ENCODE data around the gene PRKG1. TPM values are rescaled to one million over a fixed set of nuclear protein-coding genes. Genes with fewer than 3 reads are reported as not detected.

The PRKG1 gene
- total RNA-seq, 2 donors from 2014 or later, result 1.3 to 2.7 TPM

DNA sequence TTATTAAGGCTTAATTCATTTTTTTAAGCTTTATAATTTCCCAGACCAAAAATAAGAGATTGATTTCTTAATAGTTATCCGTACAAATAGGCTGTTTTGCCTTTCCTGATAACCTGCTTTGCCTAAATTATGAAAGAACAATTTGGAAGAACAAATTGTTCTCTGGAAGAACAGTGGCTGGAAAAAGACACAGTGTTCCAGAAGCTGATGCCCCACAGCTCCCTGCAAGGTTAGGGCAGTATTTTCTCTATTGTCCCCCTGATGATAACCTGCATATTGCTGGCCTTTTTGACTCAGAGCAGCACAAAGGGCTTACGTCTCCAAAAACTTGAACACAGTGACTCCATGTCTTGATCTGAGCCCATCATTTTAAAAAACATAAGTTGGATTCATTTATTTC lies 473.7 kb downstream of the PRKG1 start:
- Histone ChIP-seq H3K9ac (ENCODE audit: extremely low read depth, low read length, poor library complexity, severe bottlenecking) (no peak overlapping the region), H3K4me1 (ENCODE audit: control insufficient read depth, insufficient read depth, low read length) (no peaks in the 10 kb centered on the region), H3K36me3 (ENCODE audit: control insufficient read depth, insufficient read depth, low read length) (no peaks in the 10 kb centered on the region), H3K27me3 (ENCODE audit: control insufficient read depth, insufficient read depth, low read length, poor library complexity, severe bottlenecking) (no peaks in the 10 kb centered on the region), H3K27ac (ENCODE audit: low read depth, low read length) (no peak overlapping the region), H3K4me3 (ENCODE audit: low read length) (no peak overlapping the region), H3K9me3 (ENCODE audit: control insufficient read depth, low read length) (no peaks in the 10 kb centered on the region)
- no peak for DNase-seq
- 69 to 80% methylated on average over 1 to 2 of the region's 2 CpGs for WGBS, 2 experiments (ENCODE audit: insufficient coverage in 1 of 2, insufficient read length in 1 of 2)
- Mint-ChIP-seq H3K9me3 (no peaks in the 10 kb centered on the region), H3K36me3 (ENCODE audit: low read depth) (no peaks in the 10 kb centered on the region), H3K4me1 (no peaks in the 10 kb centered on the region), H3K27ac (no peak overlapping the region), H3K4me3 (no peak overlapping the region), H3K27me3 (ENCODE audit: insufficient read depth) (no peaks in the 10 kb centered on the region)
- TF ChIP-seq, protein P1, sequence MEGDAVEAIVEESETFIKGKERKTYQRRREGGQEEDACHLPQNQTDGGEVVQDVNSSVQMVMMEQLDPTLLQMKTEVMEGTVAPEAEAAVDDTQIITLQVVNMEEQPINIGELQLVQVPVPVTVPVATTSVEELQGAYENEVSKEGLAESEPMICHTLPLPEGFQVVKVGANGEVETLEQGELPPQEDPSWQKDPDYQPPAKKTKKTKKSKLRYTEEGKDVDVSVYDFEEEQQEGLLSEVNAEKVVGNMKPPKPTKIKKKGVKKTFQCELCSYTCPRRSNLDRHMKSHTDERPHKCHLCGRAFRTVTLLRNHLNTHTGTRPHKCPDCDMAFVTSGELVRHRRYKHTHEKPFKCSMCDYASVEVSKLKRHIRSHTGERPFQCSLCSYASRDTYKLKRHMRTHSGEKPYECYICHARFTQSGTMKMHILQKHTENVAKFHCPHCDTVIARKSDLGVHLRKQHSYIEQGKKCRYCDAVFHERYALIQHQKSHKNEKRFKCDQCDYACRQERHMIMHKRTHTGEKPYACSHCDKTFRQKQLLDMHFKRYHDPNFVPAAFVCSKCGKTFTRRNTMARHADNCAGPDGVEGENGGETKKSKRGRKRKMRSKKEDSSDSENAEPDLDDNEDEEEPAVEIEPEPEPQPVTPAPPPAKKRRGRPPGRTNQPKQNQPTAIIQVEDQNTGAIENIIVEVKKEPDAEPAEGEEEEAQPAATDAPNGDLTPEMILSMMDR (conservative IDR thresholded peaks at IDR 0.05), result no peak

DNA sequence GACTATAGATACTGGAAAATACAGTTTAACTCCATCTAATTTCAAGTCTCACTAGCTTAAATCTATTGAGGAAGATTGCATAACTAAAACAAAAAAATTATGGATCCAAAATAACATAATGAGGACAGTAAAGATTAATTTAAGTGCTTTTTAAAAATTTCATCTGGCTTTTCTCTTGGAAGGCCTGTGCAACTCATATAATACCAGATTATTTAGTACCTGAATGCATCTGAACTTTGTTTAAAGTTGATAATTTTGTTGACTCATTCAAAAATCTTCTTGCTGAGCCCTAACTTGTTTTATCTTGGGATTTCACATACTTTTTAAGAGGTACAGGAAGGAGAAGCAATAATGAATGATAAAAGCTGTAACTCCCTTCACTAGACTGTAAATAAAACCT lies 478.6 kb downstream of the PRKG1 start:
- Mint-ChIP-seq H3K36me3 (ENCODE audit: low read depth) (no peaks in the 10 kb centered on the region), H3K4me3 (no peak overlapping the region), H3K27ac (no peak overlapping the region), H3K9me3 (no peaks in the 10 kb centered on the region), H3K4me1 (no peaks in the 10 kb centered on the region), H3K27me3 (ENCODE audit: insufficient read depth) (no peaks in the 10 kb centered on the region)
- Histone ChIP-seq H3K9ac (ENCODE audit: extremely low read depth, low read length, poor library complexity, severe bottlenecking) (no peak overlapping the region), H3K4me3 (ENCODE audit: low read length) (no peak overlapping the region), H3K27me3 (ENCODE audit: control insufficient read depth, insufficient read depth, low read length, poor library complexity, severe bottlenecking) (no peaks in the 10 kb centered on the region), H3K4me1 (ENCODE audit: control insufficient read depth, insufficient read depth, low read length) (no peaks in the 10 kb centered on the region), H3K9me3 (ENCODE audit: control insufficient read depth, low read length) (no peaks in the 10 kb centered on the region), H3K27ac (ENCODE audit: low read depth, low read length) (no peak overlapping the region), H3K36me3 (ENCODE audit: control insufficient read depth, insufficient read depth, low read length) (no peaks in the 10 kb centered on the region)
- TF ChIP-seq, protein P1 (conservative IDR thresholded peaks at IDR 0.05), result no peak
- no peak for DNase-seq

DNA sequence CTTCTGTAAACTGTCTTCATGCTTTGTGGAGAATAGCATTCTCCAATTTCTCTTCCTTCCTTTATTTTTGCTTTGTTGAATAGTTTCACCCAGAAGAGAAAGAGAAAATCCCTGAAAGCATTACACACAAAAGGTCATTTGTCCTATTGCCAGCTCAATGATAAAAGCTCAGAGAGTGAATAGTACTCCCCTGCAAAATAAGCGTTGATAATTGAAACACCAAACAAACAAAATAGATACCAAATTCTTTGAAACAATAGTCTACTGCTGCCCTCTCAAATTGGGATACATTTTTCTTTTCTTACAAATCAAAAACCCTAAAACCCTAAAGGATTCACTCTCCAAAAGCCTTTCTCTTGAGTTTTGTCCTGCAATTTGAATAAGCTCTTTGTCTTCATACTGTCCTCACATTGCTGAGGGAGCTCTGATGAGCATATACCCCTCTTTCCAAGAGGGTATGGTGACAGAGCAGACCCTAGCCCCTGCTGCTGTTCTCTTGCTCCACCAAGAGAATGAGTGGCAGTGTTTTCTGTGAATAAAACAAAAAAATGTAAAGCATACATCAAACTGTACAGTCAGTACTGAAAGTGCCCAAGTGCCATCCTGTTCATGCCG lies 490.7 kb downstream of the PRKG1 start:
- H3K27me3 ChIP-seq (ENCODE audit: control insufficient read depth, insufficient read depth, low read length, poor library complexity, severe bottlenecking), result no peaks in the 10 kb centered on the region
- peak overlapping the region; percentile 38 for H3K4me3 ChIP-seq (ENCODE audit: low read length)
- no peaks in the 10 kb centered on the region for H3K36me3 ChIP-seq (ENCODE audit: control insufficient read depth, insufficient read depth, low read length)
- H3K4me1 ChIP-seq (ENCODE audit: control insufficient read depth, insufficient read depth, low read length), result peaks cover 22% of the 10 kb centered on the region
- Mint-ChIP-seq H3K9me3 (peaks cover 2% of the 10 kb centered on the region), H3K4me3 (no peak overlapping the region), H3K27ac (no peak overlapping the region), H3K4me1 (peaks cover 32% of the 10 kb centered on the region), H3K27me3 (ENCODE audit: insufficient read depth) (no peaks in the 10 kb centered on the region), H3K36me3 (ENCODE audit: low read depth) (no peaks in the 10 kb centered on the region)
- H3K9me3 ChIP-seq (ENCODE audit: control insufficient read depth, low read length), result no peaks in the 10 kb centered on the region
- TF ChIP-seq, protein P1 (conservative IDR thresholded peaks at IDR 0.05), result no peak
- no peak for DNase-seq
- H3K27ac ChIP-seq (ENCODE audit: low read depth, low read length), result no peak overlapping the region
- no peak overlapping the region for H3K9ac ChIP-seq (ENCODE audit: extremely low read depth, low read length, poor library complexity, severe bottlenecking)
- WGBS, 2 experiments (ENCODE audit: insufficient coverage in 1 of 2, insufficient read length in 1 of 2), result 58 to 67% methylated on average over 2 of the region's 2 CpGs
